Measurements from ENCODE around the gene ARHGEF5.
"Not testable (repeated sequence)": the region's sequence is repeated elsewhere in the genome, so short reads cannot be mapped to it uniquely, and the experiment has no call there.

ARHGEF5 gene

GRCh38 chr7:144410441-144410840 is 55.2 kb downstream of the ARHGEF5 start:
- no peak for DNase-seq (ENCODE audit: low read depth)
- no peak overlapping the region for H3K4me3 ChIP-seq (ENCODE audit: control insufficient read depth, low read depth, low read length)
- TF ChIP-seq CTCF (conservative IDR thresholded peaks at IDR 0.05; ENCODE audit: control insufficient read depth, insufficient read depth, low read depth, low read length) = no peak

- DNase-seq (ENCODE audit: low read depth) = no peak
- no peak overlapping the region for H3K4me3 ChIP-seq (ENCODE audit: control insufficient read depth, low read depth, low read length)
- no peak for TF ChIP-seq CTCF (conservative IDR thresholded peaks at IDR 0.05; ENCODE audit: control insufficient read depth, insufficient read depth, low read depth, low read length)
Measured at GRCh38 chr7:144414815-144415214, 59.6 kb downstream of the ARHGEF5 start.

GRCh38 chr7:144415858-144416257 is 60.7 kb downstream of the ARHGEF5 start:
- DNase-seq (ENCODE audit: low read depth) = no peak
- H3K4me3 ChIP-seq (ENCODE audit: control insufficient read depth, low read depth, low read length) = no peak overlapping the region
- no peak for TF ChIP-seq CTCF (conservative IDR thresholded peaks at IDR 0.05; ENCODE audit: control insufficient read depth, insufficient read depth, low read depth, low read length)

- TF ChIP-seq CTCF (conservative IDR thresholded peaks at IDR 0.05; ENCODE audit: control insufficient read depth, insufficient read depth, low read depth, low read length) = no peak
- no peak for DNase-seq (ENCODE audit: low read depth)
Measured at GRCh38 chr7:144416341-144416740, 61.1 kb downstream of the ARHGEF5 start.

GRCh38 chr7:144418931-144419330 is 63.7 kb downstream of the ARHGEF5 start:
- not testable (repeated sequence) for DNase-seq (ENCODE audit: low read depth); H3K4me3 ChIP-seq (ENCODE audit: control insufficient read depth, low read depth, low read length)

More at GRCh38 chr7:144416341-144416740, 61.1 kb downstream of the ARHGEF5 start:
- no peak overlapping the region for H3K4me3 ChIP-seq (ENCODE audit: control insufficient read depth, low read depth, low read length)

GRCh38 chr7:144427539-144427938 is 72.3 kb downstream of the ARHGEF5 start:
- DNase-seq (ENCODE audit: low read depth); H3K4me3 ChIP-seq (ENCODE audit: control insufficient read depth, low read depth, low read length): not testable (repeated sequence)

- TF ChIP-seq CTCF (conservative IDR thresholded peaks at IDR 0.05; ENCODE audit: control insufficient read depth, insufficient read depth, low read depth, low read length) = no peak
- DNase-seq (ENCODE audit: low read depth) = no peak
- H3K4me3 ChIP-seq (ENCODE audit: control insufficient read depth, low read depth, low read length) = no peak overlapping the region
Measured at GRCh38 chr7:144428431-144428830, 73.2 kb downstream of the ARHGEF5 start.

Data from fibroblast of mammary gland (primary cell).